ENCODE measurements around the gene MXI1.

The MXI1 gene

GRCh38 chr10:110163192-110163773 is 44.1 kb upstream of the MXI1 start:
- Histone ChIP-seq H3K4me3 (ENCODE audit: low read depth, low read length) (no peak overlapping the region), H3K4me1 (no peaks in the 10 kb centered on the region), H3K27me3 (no peaks in the 10 kb centered on the region), H3K36me3 (no peaks in the 10 kb centered on the region), H3K9me3 (no peaks in the 10 kb centered on the region)
- DNase-seq, result no peak
- no peak for TF ChIP-seq CTCF (IDR thresholded peaks at IDR 0.05; ENCODE audit: low read depth, low read length)

GRCh38 chr10:110163841-110164240 is 43.6 kb upstream of the MXI1 start:
- H3K4me3 ChIP-seq (ENCODE audit: low read depth, low read length), result no peak overlapping the region
- no peaks in the 10 kb centered on the region for H3K9me3 ChIP-seq
- no peaks in the 10 kb centered on the region for H3K4me1 ChIP-seq
- H3K27me3 ChIP-seq, result no peaks in the 10 kb centered on the region
- no peak for DNase-seq
- no peaks in the 10 kb centered on the region for H3K36me3 ChIP-seq
- TF ChIP-seq CTCF (IDR thresholded peaks at IDR 0.05; ENCODE audit: low read depth, low read length), result no peak

- H3K4me3 ChIP-seq (ENCODE audit: low read depth, low read length), result no peak overlapping the region
- H3K27me3 ChIP-seq, result no peaks in the 10 kb centered on the region
Measured at GRCh38 chr10:110165239-110165638, 42.2 kb upstream of the MXI1 start.

GRCh38 chr10:110167149-110167548 is 40.3 kb upstream of the MXI1 start:
- Histone ChIP-seq H3K27me3 (no peaks in the 10 kb centered on the region), H3K4me1 (no peaks in the 10 kb centered on the region), H3K36me3 (no peaks in the 10 kb centered on the region), H3K4me3 (ENCODE audit: low read depth, low read length) (no peak overlapping the region), H3K9me3 (no peaks in the 10 kb centered on the region)
- no peak for DNase-seq
- no peak for TF ChIP-seq CTCF (IDR thresholded peaks at IDR 0.05; ENCODE audit: low read depth, low read length)

More at GRCh38 chr10:110165239-110165638, 42.2 kb upstream of the MXI1 start:
- H3K9me3 ChIP-seq, result no peaks in the 10 kb centered on the region
- no peaks in the 10 kb centered on the region for H3K4me1 ChIP-seq
- DNase-seq, result no peak
- no peaks in the 10 kb centered on the region for H3K36me3 ChIP-seq
- TF ChIP-seq CTCF (IDR thresholded peaks at IDR 0.05; ENCODE audit: low read depth, low read length), result no peak

GRCh38 chr10:110168601-110169481 is 38.6 kb upstream of the MXI1 start:
- H3K4me1 ChIP-seq, result no peaks in the 10 kb centered on the region
- no peak for DNase-seq
- no peaks in the 10 kb centered on the region for H3K9me3 ChIP-seq
- H3K27me3 ChIP-seq, result no peaks in the 10 kb centered on the region
- TF ChIP-seq CTCF (IDR thresholded peaks at IDR 0.05; ENCODE audit: low read depth, low read length), result no peak
- no peak overlapping the region for H3K4me3 ChIP-seq (ENCODE audit: low read depth, low read length)
- H3K36me3 ChIP-seq, result no peaks in the 10 kb centered on the region

GRCh38 chr10:110169586-110169985 is 37.8 kb upstream of the MXI1 start:
- Histone ChIP-seq H3K36me3 (no peaks in the 10 kb centered on the region), H3K4me1 (no peaks in the 10 kb centered on the region), H3K27me3 (no peaks in the 10 kb centered on the region), H3K4me3 (ENCODE audit: low read depth, low read length) (no peak overlapping the region), H3K9me3 (no peaks in the 10 kb centered on the region)
- TF ChIP-seq CTCF (IDR thresholded peaks at IDR 0.05; ENCODE audit: low read depth, low read length), result no peak
- DNase-seq, result no peak

Measured in BE2C (cell line).